GM12878 (cell line): Measurements from ENCODE around the gene SNED1. TPM values are rescaled to one million over a fixed set of nuclear protein-coding genes. Genes with fewer than 3 reads are reported as not detected.

Experiments used
- ATAC-seq: fragments of 200-7000 bp; cut with Tn5 transposase; 3 replicates; pipeline ENCODE4 v1.9.1; 2020; ENCODE audit warnings: mild to moderate bottlenecking, moderate library complexity
- BruUV-seq: library from RNA; stranded (reverse); fragments of 400-500 nt; replicated peaks from 2 replicates; lab custom pipeline; 2021; lab: Mats Ljungman, UMichigan
- CTCF ChIA-PET: fragments of 300-600 bp; sonication (Branson Sonifier 250); formaldehyde crosslinking; extraction: SDS; loops from one replicate; lab custom pipeline; 2021; ENCODE audit warnings: inconsistent platforms; lab: Yijun Ruan, JAX
- POLR2A ChIA-PET: fragments of 350-600 bp; formaldehyde crosslinking; extraction: SDS; loops from one replicate; lab custom pipeline; 2021; ENCODE audit warnings: inconsistent platforms; lab: Charles Lee
- RAD21 ChIA-PET: fragments of 300-600 bp; sonication (Branson Sonifier 250); formaldehyde crosslinking; loops from one replicate; lab custom pipeline; 2023; ENCODE audit warnings: antibody characterized with exemption; ENCODE audit not compliant: unreplicated experiment; lab: Charles Lee
- SMC1A ChIA-PET: fragments of 300-600 bp; sonication (Branson Sonifier 250); formaldehyde crosslinking; loops from one replicate; lab custom pipeline; 2023; ENCODE audit not compliant: unreplicated experiment, uncharacterized antibody; lab: Charles Lee
- DNase-seq: peaks from one replicate; pipeline ENCODE4 v3.0.0-alpha.2; 2011; ENCODE audit warnings: low read depth, low spot score
- FAIRE-seq: peaks from 3 replicates; lab custom pipeline; 2011; peaks lifted over from hg19 to GRCh38; lab: Jason Lieb, UNC
- H2AFZ ChIP-seq: 2 replicates; pipeline ENCODE4 v1.6.0; 2011; ENCODE audit warnings: low read depth, low read length, control low read depth; ENCODE audit not compliant: control insufficient read depth
- H3K27ac ChIP-seq: 2 replicates; pipeline ENCODE4 v1.5.1; 2011; ENCODE audit warnings: control low read depth; ENCODE audit not compliant: control insufficient read depth, insufficient read depth
- H3K27me3 ChIP-seq, 2 experiments: replicated peaks in 1 of 2; 2 replicates each; pipeline versions ENCODE4 v1.6.0 to v1.6.1; 2011; ENCODE audit warnings: low read length in 1 of 2; ENCODE audit not compliant: control insufficient read depth in 2 of 2, insufficient read depth in 2 of 2
- H3K36me3 ChIP-seq, 2 experiments: 2 replicates each; pipeline ENCODE4 v1.5.1; 2011; ENCODE audit warnings: low read length in 1 of 2; ENCODE audit not compliant: control insufficient read depth in 2 of 2, insufficient read depth in 2 of 2
- H3K4me1 ChIP-seq: 2 replicates; pipeline ENCODE4 v1.6.1; 2011; ENCODE audit warnings: mild to moderate bottlenecking, low read length, moderate library complexity, mixed read lengths; ENCODE audit not compliant: control insufficient read depth, insufficient read depth
- H3K4me2 ChIP-seq: 2 replicates; pipeline ENCODE4 v1.6.0; 2011; ENCODE audit warnings: control low read depth; ENCODE audit not compliant: control insufficient read depth, insufficient read depth
- H3K4me3 ChIP-seq: fragments of 200-600 bp; sonication (generic); 2 replicates; pipeline ENCODE4 v1.5.1; 2016
- H3K79me2 ChIP-seq: 2 replicates; pipeline ENCODE4 v1.6.0; 2011; ENCODE audit warnings: low read length; ENCODE audit not compliant: control insufficient read depth, insufficient read depth
- H3K9ac ChIP-seq: 2 replicates; pipeline ENCODE4 v1.8.0; 2011; ENCODE audit warnings: low read length, control low read depth, mixed read lengths; ENCODE audit not compliant: control insufficient read depth, insufficient read depth
- H3K9me3 ChIP-seq: replicated peaks from 3 replicates; pipeline ENCODE4 v1.5.1; 2011; ENCODE audit warnings: mild to moderate bottlenecking, low read length; ENCODE audit not compliant: control insufficient read depth, insufficient read depth
- H4K20me1 ChIP-seq: 2 replicates; pipeline ENCODE4 v1.6.0; 2011; ENCODE audit not compliant: control insufficient read depth, insufficient read depth
- ATF7 ChIP-seq: fragments of 450-650 bp; IDR thresholded peaks from 2 replicates; pipeline ENCODE4 v1.6.1; 2016; ENCODE audit warnings: low read depth, mild to moderate bottlenecking
- IRF4 ChIP-seq: IDR thresholded peaks from 2 replicates; pipeline ENCODE4 v1.6.1; 2011; ENCODE audit warnings: low read depth, low read length
- JUNB ChIP-seq: IDR thresholded peaks from 2 replicates; pipeline ENCODE4 v1.6.1; 2016; ENCODE audit warnings: antibody characterized with exemption, mild to moderate bottlenecking
- KAT2A ChIP-seq: conservative IDR thresholded peaks from 2 replicates; pipeline ENCODE4 v1.6.1; 2011; ENCODE audit warnings: low read depth, low read length; ENCODE audit not compliant: control insufficient read depth
- MYC ChIP-seq: IDR thresholded peaks from 2 replicates; pipeline ENCODE4 v1.6.1; 2011; ENCODE audit warnings: mild to moderate bottlenecking, low read length, moderate library complexity, inconsistent platforms; ENCODE audit not compliant: insufficient read depth, insufficient replicate concordance, insufficient read length, severe bottlenecking
- NR2C2 ChIP-seq: IDR thresholded peaks from 2 replicates; pipeline ENCODE4 v1.6.1; 2011; ENCODE audit warnings: borderline replicate concordance, low read depth; ENCODE audit not compliant: control insufficient read depth, insufficient read length
- PML ChIP-seq: IDR thresholded peaks from 2 replicates; pipeline ENCODE4 v1.6.1; 2012; ENCODE audit warnings: low read length, inconsistent platforms
- POU2F2 ChIP-seq: IDR thresholded peaks from 3 replicates; pipeline ENCODE4 v1.6.1; 2011; ENCODE audit warnings: low read depth, mild to moderate bottlenecking, low read length, borderline replicate concordance
- RAD21 ChIP-seq: IDR thresholded peaks from 2 replicates; pipeline ENCODE4 v1.6.1; 2011; ENCODE audit warnings: mild to moderate bottlenecking, low read depth, low read length, moderate library complexity; ENCODE audit not compliant: insufficient read depth
- WGBS: methylation state at CpG from one replicate; pipeline ENCODE4 v1.1.6; 2016; ENCODE audit warnings: low lambda C conversion rate; ENCODE audit not compliant: insufficient replicate concordance, insufficient coverage; ENCODE audit errors: missing lambda C conversion rate; 5-methylcytosine and 5-hydroxymethylcytosine counted together
- in situ Hi-C: fragments of 300-500 bp; cut with MboI; formaldehyde crosslinking; loops from 9 replicates; pipeline ENCODE4 v1.14.3; 2018; ENCODE audit warnings: mixed read lengths
- intact Hi-C: fragments of 100-400 bp; cut with micrococcal nuclease; formaldehyde crosslinking; loops from one replicate; pipeline ENCODE4 v1.14.2; 2022; ENCODE audit not compliant: unreplicated experiment
- polyA plus RNA-seq, 11 experiments: library from polyadenylated mRNA; depleted of rRNA in 4 of 11; unstranded in 6 of 11; stranded (reverse) in 5 of 11; fragments of >200 nt; fragmentation: Nextera tagmentation in 4 of 11; fragmentation: Illumina TruSeq in 1 of 11; extraction: Ambion mirVana in 4 of 11; extraction: Trizol in 1 of 11; gene quantifications; 1 replicate in 1 of 11; 2 replicates in 10 of 11; pipeline versions ENCODE4 v1.2.1 to v1.2.3, GENCODE V29; 2011 to 2016; ENCODE audit warnings: inconsistent platforms in 2 of 11, missing spikeins in 2 of 11, low read depth in 1 of 11
- total RNA-seq, 4 experiments: library from RNA; depleted of rRNA in 3 of 4; stranded (reverse); fragments of >200 nt in 3 of 4; fragmentation: Illumina TruSeq in 1 of 4; extraction: Trizol in 1 of 4; gene quantifications; 2 replicates each; pipeline versions ENCODE4 v1.2.1 to v1.2.3, GENCODE V29; 2013 to 2021
- TF ChIP-seq, protein P1 (sequence below): IDR thresholded peaks from 2 replicates; pipeline ENCODE4 v1.6.1; 2011; ENCODE audit warnings: borderline replicate concordance, low read depth, mild to moderate bottlenecking, moderate library complexity, low read length; ENCODE audit not compliant: insufficient read depth, poor library complexity, severe bottlenecking
- TF ChIP-seq, protein P2 (sequence below): fragments of 450-650 bp; IDR thresholded peaks from 2 replicates; pipeline ENCODE4 v1.6.1; 2017; ENCODE audit warnings: antibody characterized with exemption, mild to moderate bottlenecking, moderate library complexity

Gene SNED1
- total and polyA plus RNA-seq, 10 of the 15 experiments (the other 5 are each of a cell fraction or from before 2014, with no cell fraction given): 0.05 to 8.4 (median 3.0) TPM

DNA sequence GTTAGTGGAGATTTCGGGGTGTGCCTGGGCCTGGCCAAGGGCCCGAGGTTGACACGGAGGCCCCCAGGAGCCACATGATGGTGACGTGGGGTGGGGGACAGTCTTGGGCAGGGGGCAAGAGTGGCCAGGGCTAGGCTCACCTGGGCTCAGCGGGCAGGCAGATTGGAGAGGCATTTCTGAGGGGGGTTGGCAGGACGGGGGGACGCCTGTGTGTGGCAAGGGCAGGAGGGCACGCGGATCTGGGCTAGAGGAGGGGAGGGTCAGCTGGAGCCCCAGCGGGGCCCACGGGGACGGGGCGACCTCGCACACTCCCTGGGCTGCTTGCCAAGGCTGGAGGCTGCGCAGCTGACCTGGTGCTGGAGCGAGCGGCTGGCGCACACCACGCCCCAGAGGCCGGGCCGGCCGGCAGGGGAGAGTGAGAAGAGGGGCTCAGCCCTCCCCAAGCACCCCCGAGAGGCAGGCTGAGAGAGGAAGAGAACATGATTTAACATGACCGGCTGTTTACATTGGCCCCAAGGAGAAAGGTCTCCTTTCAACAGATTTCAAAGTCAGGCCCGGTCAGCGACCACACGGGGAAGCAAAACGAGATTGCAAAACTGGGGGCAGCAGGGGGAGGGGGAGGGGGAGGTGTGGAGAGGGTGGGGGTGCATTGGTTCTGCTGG is 38.0 kb upstream of the SNED1 start:
- no peak overlapping the region for H2AFZ ChIP-seq
- H3K4me2 ChIP-seq: no peak overlapping the region
- H3K79me2 ChIP-seq: no peaks in the 10 kb centered on the region
- H3K4me3 ChIP-seq: no peak overlapping the region
- BruUV-seq: no TSS peak
- no peak for TF ChIP-seq ATF7
- no peak for TF ChIP-seq NR2C2
- no peak overlapping the region for H3K9ac ChIP-seq
- POLR2A ChIA-PET: no interaction called here
- RAD21 ChIA-PET: no interaction called here
- intact Hi-C loops (no loop called here), in situ Hi-C loops (no loop called here)
- DNase-seq (no peak), FAIRE-seq (no peak), ATAC-seq (no peak)
- no peaks in the 10 kb centered on the region for H3K4me1 ChIP-seq
- SMC1A ChIA-PET: no interaction called here
- CTCF ChIA-PET: no interaction called here
- no peaks in the 10 kb centered on the region for H3K36me3 ChIP-seq
- no peak overlapping the region for H3K27ac ChIP-seq
- H4K20me1 ChIP-seq: no peaks in the 10 kb centered on the region
- H3K27me3 ChIP-seq: peaks cover 0 to 1% of the 10 kb centered on the region in 2 experiments; a peak in 2 of 4 replicates
- no peaks in the 10 kb centered on the region for H3K9me3 ChIP-seq
- 41% methylated on average over 13 of the region's 28 CpGs for WGBS

DNA sequence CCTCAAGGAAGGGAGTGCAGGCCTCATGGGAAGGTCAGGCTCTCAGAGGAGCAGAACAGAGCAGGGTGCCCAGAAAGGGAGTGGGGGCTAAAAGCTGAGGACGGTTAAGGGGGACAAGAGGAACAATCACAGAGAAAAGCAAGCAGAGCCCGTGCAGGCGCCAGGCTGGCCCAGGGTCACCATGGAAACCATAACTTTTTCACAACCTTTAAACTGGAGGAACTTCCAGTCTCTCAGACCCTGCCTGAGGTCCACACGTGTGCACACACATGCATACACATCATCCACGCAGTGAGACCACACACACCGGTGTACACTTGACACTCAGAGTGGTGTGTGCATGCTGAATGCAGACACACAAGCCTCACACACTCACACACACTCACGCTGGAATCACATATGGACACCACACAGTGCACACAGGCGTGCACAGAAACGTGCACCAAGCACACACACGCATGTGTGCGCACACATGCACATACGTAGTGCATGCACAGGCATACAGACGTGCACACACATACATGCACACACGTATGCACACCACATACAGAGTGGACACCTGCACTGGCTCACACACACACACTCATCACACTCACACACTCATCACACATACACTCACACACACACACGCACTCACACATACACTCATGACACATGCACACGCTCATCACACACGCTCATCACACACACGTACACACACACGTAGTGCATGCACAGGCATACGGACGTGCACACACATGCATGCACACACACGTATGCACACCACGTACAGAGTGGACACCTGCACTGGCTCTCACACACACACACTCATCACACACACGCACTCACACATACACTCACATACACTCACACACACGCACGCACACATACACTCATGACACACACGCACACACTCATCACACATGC is 37.2 kb upstream of the SNED1 start:
- POLR2A ChIA-PET: no interaction called here
- BruUV-seq: no TSS peak
- no peak for DNase-seq
- 67% methylated on average over 27 of the region's 27 CpGs for WGBS
- H3K27me3 ChIP-seq: peaks cover 0 to 1% of the 10 kb centered on the region in 2 experiments; a peak in 2 of 4 replicates
- H3K4me1 ChIP-seq: no peaks in the 10 kb centered on the region
- ATAC-seq: no peak
- intact Hi-C loops: no loop called here
- no peak overlapping the region for H3K4me3 ChIP-seq
- H3K27ac ChIP-seq: no peak overlapping the region
- no peak overlapping the region for H3K4me2 ChIP-seq
- in situ Hi-C loops: no loop called here
- SMC1A ChIA-PET: no interaction called here
- no peak overlapping the region for H3K9ac ChIP-seq
- no peaks in the 10 kb centered on the region for H3K79me2 ChIP-seq
- CTCF ChIA-PET: no interaction called here
- no peak overlapping the region for H2AFZ ChIP-seq
- no peaks in the 10 kb centered on the region for H3K36me3 ChIP-seq
- RAD21 ChIA-PET: no interaction called here
- FAIRE-seq: no peak
- H4K20me1 ChIP-seq: no peaks in the 10 kb centered on the region
- H3K9me3 ChIP-seq: no peaks in the 10 kb centered on the region
- no peak for TF ChIP-seq PML
- no peak for TF ChIP-seq KAT2A
- no peak for TF ChIP-seq JUNB
- no peak for TF ChIP-seq RAD21
- TF ChIP-seq, protein P1, sequence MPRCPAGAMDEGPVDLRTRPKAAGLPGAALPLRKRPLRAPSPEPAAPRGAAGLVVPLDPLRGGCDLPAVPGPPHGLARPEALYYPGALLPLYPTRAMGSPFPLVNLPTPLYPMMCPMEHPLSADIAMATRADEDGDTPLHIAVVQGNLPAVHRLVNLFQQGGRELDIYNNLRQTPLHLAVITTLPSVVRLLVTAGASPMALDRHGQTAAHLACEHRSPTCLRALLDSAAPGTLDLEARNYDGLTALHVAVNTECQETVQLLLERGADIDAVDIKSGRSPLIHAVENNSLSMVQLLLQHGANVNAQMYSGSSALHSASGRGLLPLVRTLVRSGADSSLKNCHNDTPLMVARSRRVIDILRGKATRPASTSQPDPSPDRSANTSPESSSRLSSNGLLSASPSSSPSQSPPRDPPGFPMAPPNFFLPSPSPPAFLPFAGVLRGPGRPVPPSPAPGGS: peak; percentile 82
- TF ChIP-seq IRF4: no peak
- no peak for TF ChIP-seq MYC
- no peak for TF ChIP-seq POU2F2
- TF ChIP-seq, protein P2, sequence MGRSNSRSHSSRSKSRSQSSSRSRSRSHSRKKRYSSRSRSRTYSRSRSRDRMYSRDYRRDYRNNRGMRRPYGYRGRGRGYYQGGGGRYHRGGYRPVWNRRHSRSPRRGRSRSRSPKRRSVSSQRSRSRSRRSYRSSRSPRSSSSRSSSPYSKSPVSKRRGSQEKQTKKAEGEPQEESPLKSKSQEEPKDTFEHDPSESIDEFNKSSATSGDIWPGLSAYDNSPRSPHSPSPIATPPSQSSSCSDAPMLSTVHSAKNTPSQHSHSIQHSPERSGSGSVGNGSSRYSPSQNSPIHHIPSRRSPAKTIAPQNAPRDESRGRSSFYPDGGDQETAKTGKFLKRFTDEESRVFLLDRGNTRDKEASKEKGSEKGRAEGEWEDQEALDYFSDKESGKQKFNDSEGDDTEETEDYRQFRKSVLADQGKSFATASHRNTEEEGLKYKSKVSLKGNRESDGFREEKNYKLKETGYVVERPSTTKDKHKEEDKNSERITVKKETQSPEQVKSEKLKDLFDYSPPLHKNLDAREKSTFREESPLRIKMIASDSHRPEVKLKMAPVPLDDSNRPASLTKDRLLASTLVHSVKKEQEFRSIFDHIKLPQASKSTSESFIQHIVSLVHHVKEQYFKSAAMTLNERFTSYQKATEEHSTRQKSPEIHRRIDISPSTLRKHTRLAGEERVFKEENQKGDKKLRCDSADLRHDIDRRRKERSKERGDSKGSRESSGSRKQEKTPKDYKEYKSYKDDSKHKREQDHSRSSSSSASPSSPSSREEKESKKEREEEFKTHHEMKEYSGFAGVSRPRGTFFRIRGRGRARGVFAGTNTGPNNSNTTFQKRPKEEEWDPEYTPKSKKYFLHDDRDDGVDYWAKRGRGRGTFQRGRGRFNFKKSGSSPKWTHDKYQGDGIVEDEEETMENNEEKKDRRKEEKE: no peak
